Neural progenitor cell (in vitro differentiated cells): Measurements from ENCODE around the gene CUBN. TPM values are rescaled to one million over a fixed set of nuclear protein-coding genes. Genes with fewer than 3 reads are reported as not detected.

Experiments used
- DNase-seq: peaks from one replicate; pipeline ENCODE4 v3.0.0-alpha.2; 2016; ENCODE audit warnings: low spot score
- H2AFZ ChIP-seq: fragments of 200-600 bp; sonication (generic); replicated peaks from 2 replicates; pipeline ENCODE4 v1.6.1; 2016; ENCODE audit warnings: antibody characterized with exemption
- H3F3A ChIP-seq: fragments of 200-600 bp; sonication (generic); 2 replicates; pipeline ENCODE4 v1.6.1; 2016; ENCODE audit warnings: antibody characterized with exemption, low read depth
- H3K27ac ChIP-seq: fragments of 200-600 bp; sonication (generic); 2 replicates; pipeline ENCODE4 v1.5.1; 2016; ENCODE audit warnings: mild to moderate bottlenecking
- H3K27me3 ChIP-seq: fragments of 200-600 bp; sonication (generic); 2 replicates; pipeline ENCODE4 v1.6.1; 2016; ENCODE audit warnings: mild to moderate bottlenecking, moderate library complexity
- H3K36me3 ChIP-seq: fragments of 200-600 bp; sonication (generic); 2 replicates; pipeline ENCODE4 v1.5.1; 2016
- H3K4me1 ChIP-seq: fragments of 200-600 bp; sonication (generic); 2 replicates; pipeline ENCODE4 v1.6.1; 2016; ENCODE audit warnings: mixed run types
- H3K4me2 ChIP-seq: fragments of 200-600 bp; sonication (generic); 2 replicates; pipeline ENCODE4 v1.6.1; 2016
- H3K4me3 ChIP-seq: fragments of 200-600 bp; sonication (generic); 2 replicates; pipeline ENCODE4 v1.5.1; 2016
- H3K79me2 ChIP-seq: fragments of 200-600 bp; sonication (generic); 2 replicates; pipeline ENCODE4 v1.6.1; 2016; ENCODE audit warnings: low read depth
- H3K9ac ChIP-seq: fragments of 200-600 bp; sonication (generic); 2 replicates; pipeline ENCODE4 v1.6.1; 2016
- H3K9me3 ChIP-seq: fragments of 200-600 bp; sonication (generic); 2 replicates; pipeline ENCODE4 v1.5.1; 2016; ENCODE audit warnings: low read depth
- H4K20me1 ChIP-seq: fragments of 200-600 bp; sonication (generic); 2 replicates; pipeline ENCODE4 v1.6.1; 2016; ENCODE audit warnings: low read depth
- H3K27ac Mint-ChIP-seq: 3 replicates; pipeline ENCODE4 v1.8.0; 2021; ENCODE audit warnings: mixed read lengths
- H3K27me3 Mint-ChIP-seq: 2 replicates; pipeline ENCODE4 v1.8.0; 2022; ENCODE audit warnings: low read depth, mild to moderate bottlenecking, inconsistent platforms, moderate library complexity, mixed read lengths; ENCODE audit not compliant: insufficient read depth
- H3K36me3 Mint-ChIP-seq: 3 replicates; pipeline ENCODE4 v1.8.0; 2021; ENCODE audit warnings: mixed read lengths
- H3K4me1 Mint-ChIP-seq: 3 replicates; pipeline ENCODE4 v1.8.0; 2021; ENCODE audit warnings: mixed read lengths
- H3K4me3 Mint-ChIP-seq: 3 replicates; pipeline ENCODE4 v1.8.0; 2021; ENCODE audit warnings: mild to moderate bottlenecking, moderate library complexity, mixed read lengths
- H3K9me3 Mint-ChIP-seq: 3 replicates; pipeline ENCODE4 v1.8.0; 2020; ENCODE audit warnings: mixed read lengths
- EZH2 ChIP-seq: fragments of 200-600 bp; sonication (generic); IDR thresholded peaks from 2 replicates; pipeline ENCODE4 v1.6.1; 2017; ENCODE audit warnings: antibody characterized with exemption, mild to moderate bottlenecking, moderate library complexity
- EZH2phosphoT487 ChIP-seq: fragments of 200-600 bp; sonication (generic); IDR thresholded peaks from 2 replicates; pipeline ENCODE4 v1.6.1; 2017; ENCODE audit warnings: antibody characterized with exemption
- total RNA-seq: library from RNA; depleted of rRNA; stranded (reverse); fragments of >200 nt; gene quantifications from 2 replicates; pipeline ENCODE4 v1.2.3, GENCODE V29; 2015; ENCODE audit warnings: low replicate concordance
- TF ChIP-seq, protein P1 (sequence below): fragments of 200-600 bp; sonication (generic); IDR thresholded peaks from 2 replicates; pipeline ENCODE4 v1.5.1; 2017; ENCODE audit warnings: antibody characterized with exemption, mild to moderate bottlenecking

CUBN gene
- total RNA-seq, 1 donor from 2014 or later, result 2.2 TPM

DNA sequence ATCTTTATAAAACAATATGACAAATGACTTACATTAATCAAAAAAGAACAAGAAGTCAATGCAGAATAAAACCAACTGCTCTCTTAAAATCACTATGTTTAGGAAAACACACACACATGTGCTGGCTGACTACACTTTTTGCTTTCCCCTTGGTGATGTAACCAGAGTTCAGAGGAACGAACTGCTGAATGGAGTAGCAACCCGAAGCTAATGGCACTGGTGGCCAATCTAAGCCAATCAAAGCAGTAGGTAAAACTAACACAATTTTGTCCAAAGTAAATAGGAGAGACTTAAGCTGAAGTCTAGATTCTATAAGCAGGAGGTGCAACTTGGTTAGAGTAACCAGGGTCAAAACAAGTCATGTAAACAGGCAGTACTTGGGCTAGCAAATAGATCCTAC is 33.2 kb upstream of the CUBN start:
- Histone ChIP-seq H3K4me3 (no peak overlapping the region), H3K4me1 (no peaks in the 10 kb centered on the region), H3K36me3 (no peaks in the 10 kb centered on the region), H3K27ac (no peak overlapping the region), H4K20me1 (no peaks in the 10 kb centered on the region), H3F3A (no peaks in the 10 kb centered on the region), H3K4me2 (no peak overlapping the region), H3K79me2 (no peaks in the 10 kb centered on the region), H3K9ac (no peak overlapping the region), H3K27me3 (no peaks in the 10 kb centered on the region), H2AFZ (no peak overlapping the region), H3K9me3 (no peaks in the 10 kb centered on the region)
- H3K27me3 Mint-ChIP-seq, result no peaks in the 10 kb centered on the region
- H3K4me1 Mint-ChIP-seq, result peaks cover 3% of the 10 kb centered on the region
- H3K4me3 Mint-ChIP-seq, result no peak overlapping the region
- H3K27ac Mint-ChIP-seq, result no peak overlapping the region
- peaks cover 9% of the 10 kb centered on the region for H3K9me3 Mint-ChIP-seq
- peaks cover 14% of the 10 kb centered on the region for H3K36me3 Mint-ChIP-seq
- no peak for DNase-seq
- TF ChIP-seq, protein P1, sequence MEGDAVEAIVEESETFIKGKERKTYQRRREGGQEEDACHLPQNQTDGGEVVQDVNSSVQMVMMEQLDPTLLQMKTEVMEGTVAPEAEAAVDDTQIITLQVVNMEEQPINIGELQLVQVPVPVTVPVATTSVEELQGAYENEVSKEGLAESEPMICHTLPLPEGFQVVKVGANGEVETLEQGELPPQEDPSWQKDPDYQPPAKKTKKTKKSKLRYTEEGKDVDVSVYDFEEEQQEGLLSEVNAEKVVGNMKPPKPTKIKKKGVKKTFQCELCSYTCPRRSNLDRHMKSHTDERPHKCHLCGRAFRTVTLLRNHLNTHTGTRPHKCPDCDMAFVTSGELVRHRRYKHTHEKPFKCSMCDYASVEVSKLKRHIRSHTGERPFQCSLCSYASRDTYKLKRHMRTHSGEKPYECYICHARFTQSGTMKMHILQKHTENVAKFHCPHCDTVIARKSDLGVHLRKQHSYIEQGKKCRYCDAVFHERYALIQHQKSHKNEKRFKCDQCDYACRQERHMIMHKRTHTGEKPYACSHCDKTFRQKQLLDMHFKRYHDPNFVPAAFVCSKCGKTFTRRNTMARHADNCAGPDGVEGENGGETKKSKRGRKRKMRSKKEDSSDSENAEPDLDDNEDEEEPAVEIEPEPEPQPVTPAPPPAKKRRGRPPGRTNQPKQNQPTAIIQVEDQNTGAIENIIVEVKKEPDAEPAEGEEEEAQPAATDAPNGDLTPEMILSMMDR, result no peak
- TF ChIP-seq EZH2phosphoT487 (no peak), EZH2 (no peak)

DNA sequence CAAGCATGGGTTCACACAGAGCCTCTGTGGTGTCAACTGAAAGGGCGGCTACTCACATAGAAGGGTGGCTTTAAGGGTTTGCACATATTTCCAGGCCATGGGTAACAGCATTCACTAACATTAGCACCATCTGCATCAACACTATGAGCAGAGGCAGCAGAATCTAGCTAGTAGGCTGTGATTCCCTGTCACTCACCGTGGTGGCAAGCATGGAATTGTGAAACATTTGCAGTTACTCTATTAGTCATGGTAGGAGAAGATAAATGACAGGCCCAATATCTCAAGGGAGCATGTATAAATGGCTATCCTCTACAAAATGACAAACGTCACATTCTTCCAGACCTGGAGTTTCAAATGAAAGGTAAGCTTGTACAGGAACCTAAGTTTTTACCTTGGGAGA is 32.2 kb upstream of the CUBN start:
- TF ChIP-seq EZH2 (no peak), EZH2phosphoT487 (no peak)
- TF ChIP-seq, protein P1, result no peak
- Histone ChIP-seq H3K4me1 (no peaks in the 10 kb centered on the region), H3K36me3 (no peaks in the 10 kb centered on the region), H3K9me3 (no peaks in the 10 kb centered on the region), H2AFZ (no peak overlapping the region), H3K4me2 (no peak overlapping the region), H3K9ac (no peak overlapping the region), H4K20me1 (no peaks in the 10 kb centered on the region), H3K79me2 (no peaks in the 10 kb centered on the region), H3K4me3 (no peak overlapping the region), H3F3A (no peaks in the 10 kb centered on the region), H3K27ac (no peak overlapping the region), H3K27me3 (no peaks in the 10 kb centered on the region)
- Mint-ChIP-seq H3K27ac (no peak overlapping the region), H3K4me1 (peaks cover 3% of the 10 kb centered on the region), H3K27me3 (no peaks in the 10 kb centered on the region), H3K9me3 (peaks cover 9% of the 10 kb centered on the region), H3K4me3 (no peak overlapping the region), H3K36me3 (peaks cover 14% of the 10 kb centered on the region)
- no peak for DNase-seq

DNA sequence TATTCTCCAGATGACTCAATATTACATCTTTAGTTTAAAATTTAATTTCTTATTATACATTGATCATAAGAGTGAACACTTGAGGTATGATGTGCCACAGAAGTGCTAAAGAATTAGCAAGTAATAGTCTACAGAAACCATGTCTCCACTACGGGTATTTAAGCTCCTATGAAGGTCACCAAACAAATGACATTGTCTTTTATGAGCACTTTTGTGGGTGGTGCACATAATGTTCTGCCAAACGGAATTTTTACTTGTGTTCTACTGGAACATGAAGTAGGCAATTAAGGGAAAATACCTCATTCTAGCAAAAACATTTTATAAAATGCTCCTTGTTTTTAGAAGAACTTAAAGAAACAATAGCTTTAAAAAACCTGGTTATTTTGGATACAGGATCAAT is 27.4 kb upstream of the CUBN start:
- Mint-ChIP-seq H3K27ac (no peak overlapping the region), H3K27me3 (no peaks in the 10 kb centered on the region), H3K36me3 (peaks cover 3% of the 10 kb centered on the region), H3K4me1 (peaks cover 4% of the 10 kb centered on the region), H3K9me3 (no peaks in the 10 kb centered on the region), H3K4me3 (no peak overlapping the region)
- Histone ChIP-seq H3K4me1 (no peaks in the 10 kb centered on the region), H3K9ac (no peak overlapping the region), H3K36me3 (no peaks in the 10 kb centered on the region), H3K9me3 (no peaks in the 10 kb centered on the region), H3K79me2 (no peaks in the 10 kb centered on the region), H3K4me3 (no peak overlapping the region), H3K4me2 (no peak overlapping the region), H3K27ac (no peak overlapping the region), H2AFZ (no peak overlapping the region), H4K20me1 (no peaks in the 10 kb centered on the region), H3K27me3 (no peaks in the 10 kb centered on the region), H3F3A (no peaks in the 10 kb centered on the region)
- TF ChIP-seq EZH2phosphoT487, result no peak
- TF ChIP-seq, protein P1, result no peak
- no peak for TF ChIP-seq EZH2
- DNase-seq, result no peak
